Activated T-cell treated with anti-CD3 and anti-CD28 coated beads, Interleukin-2, amount 50 U/mL, for 72 hours (primary cell): ENCODE measurements around the gene SLC22A25. TPM values are rescaled to one million over a fixed set of nuclear protein-coding genes. Genes with fewer than 3 reads are reported as not detected.
"Not testable (repeated sequence)": the region's sequence is repeated elsewhere in the genome, so short reads cannot be mapped to it uniquely, and the experiment has no call there.

Experiments
- ATAC-seq, 2 donors: fragments of 150-1000 bp; cut with Tn5 transposase; replicated peaks in 1 of 2; 2 replicates each; pipeline ENCODE4 v1.10.0; 2021; ENCODE audit warnings: moderate library complexity in 2 of 2, mild to moderate bottlenecking in 1 of 2
- DNase-seq, 2 donors: peaks; one replicate each; pipeline ENCODE4 v3.0.0; 2021 to 2022; ENCODE audit warnings: mixed read lengths in 1 of 2
- H3K27ac Mint-ChIP-seq: one replicate; pipeline ENCODE4 v1.8.0; 2022; ENCODE audit warnings: mild to moderate bottlenecking, moderate library complexity, mixed read lengths
- H3K27me3 Mint-ChIP-seq: one replicate; pipeline ENCODE4 v1.8.0; 2022; ENCODE audit warnings: low read depth, mixed read lengths
- H3K36me3 Mint-ChIP-seq, 2 donors: one replicate each; pipeline ENCODE4 v1.8.0; 2022; ENCODE audit warnings: mixed read lengths in 2 of 2, mild to moderate bottlenecking in 1 of 2; ENCODE audit not compliant: insufficient read depth in 2 of 2
- H3K4me1 Mint-ChIP-seq: one replicate; pipeline ENCODE4 v1.8.0; 2022; ENCODE audit warnings: low read depth, mixed read lengths
- H3K4me3 Mint-ChIP-seq, 2 donors: one replicate each; pipeline ENCODE4 v1.8.0; 2022; ENCODE audit warnings: mild to moderate bottlenecking in 2 of 2, mixed read lengths in 2 of 2, moderate library complexity in 2 of 2
- H3K9me3 Mint-ChIP-seq, 2 donors: one replicate each; pipeline ENCODE4 v1.8.0; 2022; ENCODE audit warnings: mixed read lengths in 2 of 2
- total RNA-seq, 2 donors: library from RNA; stranded (reverse); gene quantifications; one replicate each; pipeline ENCODE4 v1.2.3, GENCODE V29; 2022

Gene SLC22A25
- total RNA-seq = not detected

DNA sequence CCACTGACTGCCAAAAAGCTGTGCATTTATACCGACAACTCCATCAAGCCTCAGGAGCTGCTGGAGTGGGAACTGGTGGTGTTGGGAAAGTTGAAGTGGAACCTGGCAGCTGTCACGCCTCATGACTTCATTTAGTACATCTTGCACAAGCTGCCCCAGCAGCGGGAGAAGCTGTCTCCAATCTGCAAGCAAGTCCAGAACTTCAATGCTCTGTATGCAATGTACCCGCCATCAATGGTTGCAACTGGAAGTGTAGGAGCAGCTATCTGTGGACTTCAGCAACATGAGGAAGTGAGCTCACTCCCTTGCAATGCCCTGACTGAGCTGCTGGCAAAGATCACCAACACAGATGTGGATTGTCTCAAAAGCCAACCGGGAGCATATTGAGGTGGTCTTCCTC lies at the start of gene SLC22A25:
Gene SLC22A25, minus strand, starts transcription at position 67 of the 400 bp plus-strand sequence. CDS start 13,947 bp downstream, outside the sequence.
- H3K27me3 Mint-ChIP-seq = no peaks in the 10 kb centered on the region
- H3K4me3 Mint-ChIP-seq = no peak within 1 kb of the TSS
- H3K9me3 Mint-ChIP-seq = no peaks in the 10 kb centered on the region
- H3K27ac Mint-ChIP-seq = no peak within 1 kb of the TSS
- H3K36me3 Mint-ChIP-seq = no peaks in the 10 kb centered on the region
- DNase-seq (no peak), ATAC-seq (no peak)
- peaks cover 15% of the 10 kb centered on the region for H3K4me1 Mint-ChIP-seq

DNA sequence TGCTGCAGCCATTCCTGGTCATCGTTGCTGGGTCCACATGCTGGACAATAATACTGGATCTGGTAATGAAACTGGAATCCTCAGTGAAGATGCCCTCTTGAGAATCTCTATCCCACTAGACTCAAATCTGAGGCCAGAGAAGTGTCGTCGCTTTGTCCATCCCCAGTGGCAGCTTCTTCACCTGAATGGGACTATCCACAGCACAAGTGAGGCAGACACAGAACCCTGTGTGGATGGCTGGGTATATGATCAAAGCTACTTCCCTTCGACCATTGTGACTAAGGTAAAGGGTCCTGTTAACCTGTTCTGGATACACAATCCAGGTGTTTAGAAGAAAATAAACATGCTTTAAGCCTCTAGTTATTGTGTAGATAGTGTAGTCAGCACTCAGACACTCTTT lies 46.9 kb upstream of the SLC22A25 start:
- H3K36me3 Mint-ChIP-seq = peaks cover 4 to 5% of the 10 kb centered on the region in 2 donors
- no peak overlapping the region for H3K27ac Mint-ChIP-seq
- H3K9me3 Mint-ChIP-seq = peaks cover 7 to 12% of the 10 kb centered on the region in 2 donors
- no peaks in the 10 kb centered on the region for H3K4me1 Mint-ChIP-seq
- ATAC-seq = no peak
- H3K27me3 Mint-ChIP-seq = peaks cover 10% of the 10 kb centered on the region
- no peak for DNase-seq
- no peak overlapping the region for H3K4me3 Mint-ChIP-seq

DNA sequence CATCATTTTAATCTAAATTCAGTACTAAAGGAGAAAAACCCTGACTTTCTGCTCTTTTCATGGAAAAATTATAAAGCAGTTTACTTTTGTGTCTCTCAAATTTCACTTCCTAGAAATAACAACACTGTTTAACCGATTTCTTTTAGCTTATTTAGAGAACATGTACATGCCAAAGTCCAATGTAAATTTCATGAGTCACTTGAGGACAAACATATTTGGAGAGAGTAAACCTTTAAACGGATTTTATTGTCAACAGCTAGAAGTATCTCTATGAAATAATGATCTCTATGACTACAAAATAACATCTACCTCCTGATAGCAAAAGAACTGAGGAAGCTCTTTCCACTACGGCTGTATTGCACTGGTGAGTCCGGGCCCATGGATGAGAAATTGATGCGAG lies 46.3 kb upstream of the SLC22A25 start:
- Mint-ChIP-seq H3K4me1 (no peaks in the 10 kb centered on the region), H3K36me3 (peaks cover 2 to 5% of the 10 kb centered on the region in 2 donors), H3K27ac (no peak overlapping the region), H3K4me3 (no peak overlapping the region), H3K9me3 (peaks cover 3 to 8% of the 10 kb centered on the region in 2 donors), H3K27me3 (peaks cover 16% of the 10 kb centered on the region)
- DNase-seq (no peak), ATAC-seq (no peak)

DNA sequence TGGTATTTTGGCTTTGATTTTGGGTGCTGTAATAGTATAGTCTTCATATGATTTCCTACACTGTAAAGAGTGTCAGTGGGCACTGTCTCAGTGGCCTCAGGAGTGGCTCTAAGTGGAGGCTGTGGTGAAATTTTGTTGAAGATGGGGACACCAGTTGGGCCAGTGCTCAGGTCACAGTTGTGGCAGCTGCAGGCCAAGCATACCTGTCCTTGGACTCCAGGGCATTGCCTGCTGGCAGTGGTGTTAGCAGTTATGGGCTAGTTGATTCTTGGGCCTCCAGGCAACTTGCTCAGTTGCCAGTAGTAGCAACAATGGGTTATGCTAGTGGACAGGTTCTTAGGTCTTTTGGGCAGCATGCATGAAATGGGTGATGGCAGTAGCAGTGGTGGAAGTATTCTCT lies 39.2 kb upstream of the SLC22A25 start:
- H3K9me3 Mint-ChIP-seq = no peaks in the 10 kb centered on the region
- peaks cover 22% of the 10 kb centered on the region for H3K27me3 Mint-ChIP-seq
- no peaks in the 10 kb centered on the region for H3K4me1 Mint-ChIP-seq
- DNase-seq (no peak), ATAC-seq (no peak)
- no peaks in the 10 kb centered on the region for H3K36me3 Mint-ChIP-seq
- no peak overlapping the region for H3K27ac Mint-ChIP-seq
- H3K4me3 Mint-ChIP-seq = no peak overlapping the region

DNA sequence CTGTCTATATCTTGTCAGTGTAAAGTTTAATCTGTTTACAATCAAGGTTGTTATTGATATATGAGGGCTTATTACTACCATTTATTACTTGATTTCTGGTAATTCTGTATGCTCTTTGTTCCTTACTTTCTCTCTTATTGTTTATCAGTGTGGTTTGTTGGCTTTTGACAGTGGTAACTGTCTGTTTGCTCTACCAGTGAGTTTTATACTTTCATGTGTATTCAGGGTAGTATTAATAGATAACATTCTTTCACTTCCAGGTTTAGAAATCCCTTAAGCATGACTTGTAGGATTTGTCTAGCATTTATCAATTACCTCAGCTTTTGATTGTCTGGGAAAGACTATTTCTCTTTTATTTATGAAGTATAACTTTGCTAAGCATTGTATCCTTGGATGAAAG lies 37.5 kb upstream of the SLC22A25 start:
- no peak for DNase-seq
- Mint-ChIP-seq H3K4me1 (no peaks in the 10 kb centered on the region), H3K27me3 (peaks cover 23% of the 10 kb centered on the region), H3K9me3 (no peaks in the 10 kb centered on the region), H3K4me3 (no peak overlapping the region), H3K36me3 (no peaks in the 10 kb centered on the region), H3K27ac (no peak overlapping the region)
- ATAC-seq = no peak

DNA sequence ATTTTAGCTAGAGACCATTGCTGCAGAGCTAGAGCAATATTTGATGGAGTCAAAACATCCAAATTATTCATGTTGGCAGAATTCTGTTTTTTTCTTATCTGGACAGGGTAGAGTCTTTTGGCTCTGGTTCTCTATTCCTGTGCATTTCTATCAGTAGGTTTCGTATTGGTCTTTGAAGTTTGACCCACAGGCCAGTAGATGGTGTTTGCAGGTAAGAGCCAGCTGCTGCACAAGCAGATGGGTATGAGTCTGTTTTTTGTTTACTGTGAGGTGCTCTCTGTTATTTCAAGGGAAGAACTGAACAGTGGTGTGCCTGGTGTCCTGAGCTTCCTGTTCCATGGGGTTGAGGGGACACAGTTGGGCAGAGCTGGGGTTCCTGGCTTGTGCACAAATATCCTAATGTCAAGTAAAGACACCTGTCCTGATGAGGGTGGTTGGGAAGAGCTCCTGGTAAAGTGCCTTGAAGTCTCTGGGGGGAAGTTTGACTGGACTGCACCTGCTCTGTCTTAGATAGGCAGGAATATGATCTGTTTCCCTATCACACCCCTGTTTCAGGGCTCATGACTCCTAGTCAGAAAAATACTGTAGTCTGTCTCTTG lies 34.0 kb upstream of the SLC22A25 start:
- no peak overlapping the region for H3K27ac Mint-ChIP-seq
- H3K4me3 Mint-ChIP-seq = no peak overlapping the region
- H3K36me3 Mint-ChIP-seq = no peaks in the 10 kb centered on the region
- ATAC-seq (no peak), DNase-seq (no peak)
- no peaks in the 10 kb centered on the region for H3K9me3 Mint-ChIP-seq
- no peaks in the 10 kb centered on the region for H3K4me1 Mint-ChIP-seq
- peaks cover 10% of the 10 kb centered on the region for H3K27me3 Mint-ChIP-seq

DNA sequence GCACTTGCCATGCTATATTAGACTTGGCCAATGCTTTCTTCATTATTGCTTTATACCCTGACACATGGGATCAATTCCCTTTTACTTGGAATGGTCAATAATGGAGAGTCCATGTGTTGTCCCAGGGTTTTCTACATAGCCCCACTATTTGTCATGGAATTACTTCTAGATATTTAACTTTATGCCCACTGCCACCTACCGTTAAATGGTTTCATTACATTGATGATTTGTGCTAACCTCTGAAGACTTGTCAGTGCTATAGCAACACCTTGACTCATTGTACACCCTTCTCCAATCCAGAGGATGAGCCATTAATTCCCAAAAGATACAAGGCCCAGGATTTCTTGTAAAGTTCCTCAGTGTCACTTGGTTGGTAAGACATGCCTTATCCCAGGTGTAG lies 31.4 kb upstream of the SLC22A25 start:
- no peak for ATAC-seq
- no peaks in the 10 kb centered on the region for H3K4me1 Mint-ChIP-seq
- H3K27ac Mint-ChIP-seq = no peak overlapping the region
- DNase-seq = no peak
- H3K9me3 Mint-ChIP-seq = no peaks in the 10 kb centered on the region
- H3K4me3 Mint-ChIP-seq = no peak overlapping the region
- H3K27me3 Mint-ChIP-seq = peaks cover 10% of the 10 kb centered on the region
- H3K36me3 Mint-ChIP-seq = no peaks in the 10 kb centered on the region

DNA sequence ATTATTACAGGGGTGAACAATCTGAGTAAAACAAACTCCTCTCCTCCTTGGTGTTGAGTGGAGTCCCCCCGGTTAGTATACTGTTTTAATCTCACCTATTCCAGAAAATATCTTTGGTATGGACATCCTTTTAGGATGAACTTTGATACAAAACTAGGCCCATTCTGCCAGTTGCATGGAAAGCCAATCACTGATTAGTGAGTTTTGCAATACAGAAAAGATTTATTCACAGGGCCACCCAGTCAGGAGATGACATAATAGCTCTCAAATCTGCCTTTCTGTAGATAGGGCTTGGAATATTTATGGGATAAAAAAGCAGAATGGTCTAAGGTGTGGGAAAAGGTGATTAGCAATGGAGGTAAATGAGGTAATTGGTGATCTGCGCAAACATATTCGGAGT lies 30.3 kb upstream of the SLC22A25 start:
- H3K4me3 Mint-ChIP-seq = no peak overlapping the region
- no peak overlapping the region for H3K27ac Mint-ChIP-seq
- DNase-seq (no peak), ATAC-seq (no peak)
- no peaks in the 10 kb centered on the region for H3K9me3 Mint-ChIP-seq
- no peaks in the 10 kb centered on the region for H3K4me1 Mint-ChIP-seq
- no peaks in the 10 kb centered on the region for H3K36me3 Mint-ChIP-seq
- H3K27me3 Mint-ChIP-seq = peaks cover 10% of the 10 kb centered on the region

DNA sequence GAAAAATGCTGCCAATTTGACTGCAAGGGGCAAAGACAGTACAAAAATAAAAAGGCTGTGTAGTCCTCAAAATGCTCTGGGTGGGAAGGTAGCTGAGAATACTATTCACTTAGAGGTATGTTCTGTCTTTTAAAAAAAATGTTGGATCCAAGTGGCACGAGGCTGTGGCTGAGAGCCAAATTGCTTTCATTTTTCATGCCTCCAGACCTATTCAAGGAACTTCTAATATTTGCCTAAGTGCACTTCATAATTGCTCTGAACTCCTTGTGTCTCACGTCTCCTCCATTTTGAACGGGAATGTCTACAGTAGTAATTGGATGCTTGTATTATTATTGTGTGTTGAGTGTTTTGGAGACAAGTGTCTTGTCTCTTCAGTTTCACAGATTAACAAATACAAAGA lies 19.1 kb upstream of the SLC22A25 start:
- Mint-ChIP-seq H3K27me3 (peaks cover 32% of the 10 kb centered on the region), H3K4me1 (no peaks in the 10 kb centered on the region), H3K27ac (no peak overlapping the region), H3K9me3 (no peaks in the 10 kb centered on the region), H3K36me3 (no peaks in the 10 kb centered on the region), H3K4me3 (no peak overlapping the region)
- no peak for ATAC-seq
- no peak for DNase-seq

DNA sequence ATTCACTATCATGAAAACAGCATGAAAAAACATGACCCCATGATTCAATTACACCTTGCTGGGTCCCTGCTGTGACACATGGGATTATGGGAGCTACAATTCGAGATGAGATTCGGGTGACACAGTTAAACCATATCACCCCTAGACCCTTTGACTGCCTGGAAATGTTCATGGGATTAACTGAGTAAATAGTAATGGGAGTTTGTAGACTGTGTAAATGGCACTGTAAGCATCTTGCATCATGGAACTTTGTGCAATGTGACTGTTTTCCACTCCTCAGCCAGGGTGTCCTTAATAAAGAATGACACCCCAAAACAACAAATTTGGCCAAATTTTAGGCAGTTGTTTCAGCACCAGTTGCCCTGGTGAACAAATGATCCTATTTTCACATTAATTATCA lies 7.9 kb upstream of the SLC22A25 start:
- Mint-ChIP-seq H3K27me3 (no peaks in the 10 kb centered on the region), H3K9me3 (no peaks in the 10 kb centered on the region), H3K27ac (no peak overlapping the region), H3K4me1 (no peaks in the 10 kb centered on the region), H3K36me3 (no peaks in the 10 kb centered on the region), H3K4me3 (no peak overlapping the region)
- ATAC-seq = no peak
- no peak for DNase-seq

DNA sequence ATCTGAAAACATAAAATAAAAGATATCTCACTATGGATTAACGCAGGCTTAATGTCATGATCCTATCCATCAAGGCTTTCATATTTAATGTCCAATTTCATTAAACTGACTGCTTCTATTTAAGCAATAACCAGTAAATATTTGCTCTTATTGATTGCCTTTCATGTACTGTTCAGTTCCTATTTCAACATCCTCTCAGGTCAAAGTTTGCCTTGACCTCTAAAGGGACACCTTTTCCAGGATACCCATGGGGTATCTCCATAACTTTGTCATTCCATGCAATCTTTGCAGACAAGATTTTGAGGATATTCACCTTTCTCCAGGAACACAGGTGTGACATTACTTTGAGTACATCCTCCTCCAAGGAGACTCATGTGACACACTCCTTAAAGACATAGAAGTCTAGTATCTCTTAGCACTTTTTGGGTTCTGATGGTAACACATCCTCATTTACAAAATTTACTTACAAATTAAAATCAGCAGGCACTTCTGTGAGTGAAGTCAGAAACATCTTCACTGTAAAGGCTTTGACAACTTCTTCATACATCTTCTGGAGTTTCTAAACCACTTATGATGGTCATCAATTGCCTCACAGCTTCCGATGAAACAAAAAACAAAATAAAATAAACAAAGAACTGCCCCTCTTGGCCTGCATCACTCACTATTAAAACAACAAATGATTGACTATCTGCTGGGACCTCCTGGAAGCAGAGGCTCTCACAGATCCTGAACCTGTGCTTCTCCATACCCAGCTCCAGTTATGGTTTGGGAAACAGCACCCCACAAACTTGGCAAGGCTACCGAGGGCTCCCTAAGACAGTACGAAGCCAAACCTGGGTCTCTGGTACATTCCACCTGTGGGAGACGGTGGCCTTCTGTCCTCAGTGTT lies 7.0 kb upstream of the SLC22A25 start:
- ATAC-seq (no peak), DNase-seq (no peak)
- H3K4me3 Mint-ChIP-seq = no peak overlapping the region
- H3K27ac Mint-ChIP-seq = no peak overlapping the region
- H3K9me3 Mint-ChIP-seq = no peaks in the 10 kb centered on the region
- no peaks in the 10 kb centered on the region for H3K36me3 Mint-ChIP-seq
- H3K27me3 Mint-ChIP-seq = no peaks in the 10 kb centered on the region
- no peaks in the 10 kb centered on the region for H3K4me1 Mint-ChIP-seq

DNA sequence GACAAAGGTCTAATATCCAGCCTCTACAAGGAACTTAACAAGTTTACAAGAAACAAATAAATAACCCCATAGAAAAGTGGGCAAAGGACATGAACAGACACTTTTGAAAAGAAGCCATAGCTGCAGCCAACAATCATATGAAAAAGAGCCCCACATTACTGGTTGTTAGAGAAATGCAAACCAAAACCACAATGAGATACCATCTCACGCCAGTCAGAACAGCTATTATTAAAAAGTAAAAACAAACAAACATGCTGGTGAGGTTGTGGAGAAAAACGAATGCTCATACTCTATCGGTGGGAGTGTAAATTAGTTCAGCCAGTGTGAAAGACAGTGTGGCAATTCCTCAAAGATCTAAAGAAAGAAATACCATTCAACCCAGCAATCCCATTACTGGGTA lies 5.6 kb upstream of the SLC22A25 start:
- no peak overlapping the region for H3K4me3 Mint-ChIP-seq
- DNase-seq (no peak), ATAC-seq (no peak)
- no peak overlapping the region for H3K27ac Mint-ChIP-seq
- no peaks in the 10 kb centered on the region for H3K27me3 Mint-ChIP-seq
- no peaks in the 10 kb centered on the region for H3K9me3 Mint-ChIP-seq
- H3K36me3 Mint-ChIP-seq = no peaks in the 10 kb centered on the region
- H3K4me1 Mint-ChIP-seq = no peaks in the 10 kb centered on the region

DNA sequence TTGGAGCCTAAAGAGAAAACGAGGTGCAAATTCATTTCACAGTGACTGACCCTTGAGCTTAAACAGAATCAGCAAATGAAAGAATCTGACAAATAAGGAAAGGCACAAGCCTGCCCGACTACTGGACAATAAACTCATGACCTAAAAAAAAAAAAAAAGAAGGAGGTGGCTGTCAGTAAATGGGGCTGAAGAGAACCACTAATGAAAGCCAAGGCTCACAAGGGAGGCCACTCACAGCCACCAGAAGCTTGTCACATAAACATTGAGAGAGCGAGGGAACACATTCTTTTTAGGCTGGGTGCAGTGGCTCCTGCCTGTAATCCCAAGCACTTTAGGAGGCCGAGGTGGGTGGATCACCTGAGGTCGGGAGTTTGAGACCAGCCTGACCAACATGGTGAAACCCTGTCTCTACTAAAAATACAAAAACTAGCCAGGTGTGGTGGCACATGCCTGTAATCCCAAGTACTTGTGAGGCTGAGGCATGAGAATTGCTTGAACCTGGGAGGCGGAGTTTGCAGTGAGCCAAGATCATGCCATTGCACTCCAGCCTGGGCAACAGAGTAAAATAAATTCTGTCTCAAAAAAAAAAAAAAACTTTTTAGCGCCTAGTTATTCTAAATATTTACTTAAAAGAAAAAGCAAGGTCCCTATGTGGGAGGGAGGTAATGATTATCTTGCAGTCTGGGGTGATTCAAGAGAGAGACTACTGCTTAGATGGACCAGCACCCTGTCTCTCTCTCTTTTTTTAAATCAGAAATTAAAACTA lies 4.0 kb upstream of the SLC22A25 start:
- not testable (repeated sequence) for DNase-seq, ATAC-seq, H3K4me1 Mint-ChIP-seq, H3K9me3 Mint-ChIP-seq, H3K27ac Mint-ChIP-seq, H3K36me3 Mint-ChIP-seq, H3K4me3 Mint-ChIP-seq, H3K27me3 Mint-ChIP-seq
